ENCODE results near the gene PCCA. TPM values are rescaled to one million over a fixed set of nuclear protein-coding genes. Genes with fewer than 3 reads are reported as not detected.

PCCA gene
- total RNA-seq, 1 experiment from 2014 or later = 39.9 TPM

GRCh38 chr13:100290165-100290801, 201.4 kb downstream of the PCCA start:
- no peak for DNase-seq
- H3K9me3 Mint-ChIP-seq (ENCODE audit: unreplicated experiment) = no peaks in the 10 kb centered on the region
- H3K9me3 ChIP-seq = no peaks in the 10 kb centered on the region
- no peaks in the 10 kb centered on the region for H3K27me3 ChIP-seq (replicated peaks; ENCODE audit: control insufficient read depth, insufficient read depth, low read length)
- H3K36me3 ChIP-seq (ENCODE audit: control insufficient read depth, insufficient read depth, low read length) = no peaks in the 10 kb centered on the region
- no peaks in the 10 kb centered on the region for H3K4me1 ChIP-seq
- no peaks in the 10 kb centered on the region for H3K4me1 Mint-ChIP-seq (ENCODE audit: low read depth, unreplicated experiment)
- H3K4me3 Mint-ChIP-seq (ENCODE audit: unreplicated experiment) = no peak overlapping the region
- no peak for TF ChIP-seq CTCF (IDR thresholded peaks at IDR 0.05; ENCODE audit: insufficient read depth in 1 of 2, low read depth in 1 of 2, low read length in 1 of 2, severe bottlenecking in 1 of 2, unreplicated experiment in 1 of 2)
- ChIA-PET POLR2A (interaction anchor here (0.7 kb wide), 1 partner anchor 130 kb away, joined by 4 read pairs; no protein-coding TSS in a partner anchor), CTCF (no interaction called here)
- H3K36me3 Mint-ChIP-seq (ENCODE audit: insufficient read depth, unreplicated experiment) = no peaks in the 10 kb centered on the region
- no peak overlapping the region for H3K4me3 ChIP-seq (ENCODE audit: low read depth, low read length)
- BruUV-seq (replicated peaks) = no TSS peak
- no peaks in the 10 kb centered on the region for H3K27me3 Mint-ChIP-seq (ENCODE audit: insufficient read depth, unreplicated experiment)
- H3K27ac Mint-ChIP-seq (ENCODE audit: unreplicated experiment) = no peak overlapping the region
- intact Hi-C loops (cut with micrococcal nuclease; ENCODE audit: unreplicated experiment) = no loop called here

- Mint-ChIP-seq H3K36me3 (ENCODE audit: insufficient read depth, unreplicated experiment) (no peaks in the 10 kb centered on the region), H3K4me3 (ENCODE audit: unreplicated experiment) (no peak overlapping the region), H3K4me1 (ENCODE audit: low read depth, unreplicated experiment) (no peaks in the 10 kb centered on the region), H3K9me3 (ENCODE audit: unreplicated experiment) (no peaks in the 10 kb centered on the region), H3K27me3 (ENCODE audit: insufficient read depth, unreplicated experiment) (no peaks in the 10 kb centered on the region), H3K27ac (ENCODE audit: unreplicated experiment) (no peak overlapping the region)
- H3K4me1 ChIP-seq = no peaks in the 10 kb centered on the region
- BruUV-seq (replicated peaks) = no TSS peak
- intact Hi-C loops (cut with micrococcal nuclease; ENCODE audit: unreplicated experiment) = no loop called here
- no peak for DNase-seq
- no peaks in the 10 kb centered on the region for H3K36me3 ChIP-seq (ENCODE audit: control insufficient read depth, insufficient read depth, low read length)
- ChIA-PET POLR2A (no interaction called here), CTCF (no interaction called here)
- H3K9me3 ChIP-seq = no peaks in the 10 kb centered on the region
- H3K4me3 ChIP-seq (ENCODE audit: low read depth, low read length) = no peak overlapping the region
- TF ChIP-seq CTCF (IDR thresholded peaks at IDR 0.05; ENCODE audit: insufficient read depth in 1 of 2, low read depth in 1 of 2, low read length in 1 of 2, severe bottlenecking in 1 of 2, unreplicated experiment in 1 of 2) = no peak
- no peaks in the 10 kb centered on the region for H3K27me3 ChIP-seq (replicated peaks; ENCODE audit: control insufficient read depth, insufficient read depth, low read length)
These were observed 202.7 kb downstream of the PCCA start for GRCh38 chr13:100291624-100292023.

GRCh38 chr13:100297413-100297812, 208.5 kb downstream of the PCCA start:
- Mint-ChIP-seq H3K27me3 (ENCODE audit: insufficient read depth, unreplicated experiment) (no peaks in the 10 kb centered on the region), H3K36me3 (ENCODE audit: insufficient read depth, unreplicated experiment) (no peaks in the 10 kb centered on the region)
- BruUV-seq (replicated peaks) = no TSS peak

More at GRCh38 chr13:100297413-100297812, 208.5 kb downstream of the PCCA start:
- TF ChIP-seq CTCF (IDR thresholded peaks at IDR 0.05; ENCODE audit: insufficient read depth in 1 of 2, low read depth in 1 of 2, low read length in 1 of 2, severe bottlenecking in 1 of 2, unreplicated experiment in 1 of 2) = no peak
- Mint-ChIP-seq H3K9me3 (ENCODE audit: unreplicated experiment) (no peaks in the 10 kb centered on the region), H3K4me1 (ENCODE audit: low read depth, unreplicated experiment) (no peaks in the 10 kb centered on the region), H3K27ac (ENCODE audit: unreplicated experiment) (no peak overlapping the region), H3K4me3 (ENCODE audit: unreplicated experiment) (no peak overlapping the region)
- Histone ChIP-seq H3K36me3 (ENCODE audit: control insufficient read depth, insufficient read depth, low read length) (no peaks in the 10 kb centered on the region), H3K27me3 (replicated peaks; ENCODE audit: control insufficient read depth, insufficient read depth, low read length) (no peaks in the 10 kb centered on the region), H3K4me3 (ENCODE audit: low read depth, low read length) (no peak overlapping the region), H3K9me3 (no peaks in the 10 kb centered on the region), H3K4me1 (no peaks in the 10 kb centered on the region)
- CTCF ChIA-PET = no interaction called here
- DNase-seq = no peak
- POLR2A ChIA-PET = no interaction called here
- intact Hi-C loops (cut with micrococcal nuclease; ENCODE audit: unreplicated experiment) = no loop called here
